Measurements from ENCODE around the gene LY6G5C. TPM values are rescaled to one million over a fixed set of nuclear protein-coding genes. Genes with fewer than 3 reads are reported as not detected.

LY6G5C gene
- total and polyA plus RNA-seq, 9 of the 15 experiments (the other 6 are each of a cell fraction or from before 2014, with no cell fraction given) = 0.10 to 0.67 (median 0.46) TPM; not detected in 4

- CTCF ChIA-PET (ENCODE audit: low intra/inter-chr PET ratio) = no interaction called here
Measured at GRCh38 chr6:31719001-31719400, 38.1 kb upstream of the LY6G5C start.

DNA sequence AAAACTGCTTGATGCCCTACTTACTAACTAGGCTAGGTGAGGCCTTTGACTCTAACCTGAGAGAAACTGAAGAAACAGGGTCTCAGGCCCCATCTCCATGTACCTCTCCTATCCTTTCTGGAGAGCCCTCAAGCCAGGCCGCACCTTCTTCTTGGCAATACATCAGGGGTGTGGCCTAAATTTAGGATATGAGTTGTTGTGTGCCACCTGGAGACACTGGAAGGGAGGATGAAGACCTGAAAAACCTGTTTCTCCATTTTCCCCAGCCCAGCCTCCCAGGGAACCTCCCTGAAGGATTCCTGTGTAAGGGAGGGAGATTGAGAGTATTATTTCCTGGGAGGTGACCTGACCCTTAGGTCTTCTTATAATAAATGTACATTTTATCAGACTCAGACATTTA lies 37.4 kb upstream of the LY6G5C start:
- CTCF ChIA-PET (ENCODE audit: low intra/inter-chr PET ratio) = interaction anchor here (0.6 kb wide), 1 partner anchor 38 kb away, joined by 3 read pairs; the partner anchor contains the start of gene LY6G5C
- in situ Hi-C loops (cut with MboI) = no loop called here

More at GRCh38 chr6:31719001-31719400, 38.1 kb upstream of the LY6G5C start:
- Histone ChIP-seq H3K4me2 (ENCODE audit: insufficient read depth, low read length) (no peak overlapping the region), H3K27me3 (ENCODE audit: control insufficient read depth in 2 of 2, insufficient read depth in 2 of 2, low read length in 2 of 2) (no peaks in the 10 kb centered on the region), H3K4me3 (no peak overlapping the region), H3K36me3 (ENCODE audit: control insufficient read depth, insufficient read depth, low read length) (no peaks in the 10 kb centered on the region), H3K9me3 (replicated peaks; ENCODE audit: control insufficient read depth, insufficient read depth, low read depth, low read length) (no peaks in the 10 kb centered on the region), H3K27ac (ENCODE audit: extremely low read depth, low read depth, low read length) (no peak overlapping the region), H3K4me1 (replicated peaks in 1 of 2; ENCODE audit: control insufficient read depth in 2 of 2, insufficient read depth in 2 of 2, low read length in 2 of 2) (peaks cover 21 to 23% of the 10 kb centered on the region in 2 experiments; a peak in 4 of 5 replicates), H3K9me1 (ENCODE audit: control insufficient read depth, insufficient read depth, low read length) (no peaks in the 10 kb centered on the region), H2AFZ (ENCODE audit: low read depth, low read length) (no peak overlapping the region), H3K79me2 (ENCODE audit: control insufficient read depth, insufficient read depth, low read length) (no peaks in the 10 kb centered on the region), H4K20me1 (replicated peaks; ENCODE audit: control insufficient read depth, insufficient read depth, low read length) (no peaks in the 10 kb centered on the region), H3K9ac (ENCODE audit: insufficient read depth in 1 of 2, low read depth in 2 of 2, low read length in 2 of 2) (peak overlapping the region in 1 of 2 experiments; percentile 69; a peak in 2 of 4 replicates)
- POLR2A ChIA-PET = interaction anchor here (0.5 to 15.0 kb wide), 6 partner anchors 7 to 97 kb away, joined by 3 to 223 read pairs (median 3); partner anchors contain the start of genes ABHD16A, CLIC1, HSPA1A and LY6G6D
- in situ Hi-C loops (cut with MboI) (no loop called here), intact Hi-C loops (cut with micrococcal nuclease) (no loop called here)
- no TSS peak for BruUV-seq (replicated peaks)
- DNase-seq (ENCODE audit: extremely low read depth in 1 of 4, low spot score in 3 of 4) (no peak), ATAC-seq (no peak), FAIRE-seq (no peak)
- WGBS (ENCODE audit: insufficient coverage, low coverage, missing lambda C conversion rate) = 52% methylated on average over 6 of the region's 6 CpGs
- TF ChIP-seq TCF7L2 (IDR thresholded peaks at IDR 0.05; ENCODE audit: low read depth, low read length) (no peak), GABPB1 (CRISPR knock-in tag; IDR thresholded peaks at IDR 0.05) (0 out of 2 replicates have a peak, but pooled peaks have one; percentile 33)

More for the DNA sequence above, 37.4 kb upstream of the LY6G5C start:
- H3K4me3 ChIP-seq = no peak overlapping the region
- H3K4me2 ChIP-seq (ENCODE audit: insufficient read depth, low read length) = no peak overlapping the region
- H3K9me1 ChIP-seq (ENCODE audit: control insufficient read depth, insufficient read depth, low read length) = no peaks in the 10 kb centered on the region
- no peaks in the 10 kb centered on the region for H3K36me3 ChIP-seq (ENCODE audit: control insufficient read depth, insufficient read depth, low read length)
- no TSS peak for BruUV-seq (replicated peaks)
- POLR2A ChIA-PET = interaction anchor here (0.8 to 15.0 kb wide), 4 partner anchors 6 to 18 kb away, joined by 3 to 223 read pairs (median 11); partner anchors contain the start of genes ABHD16A, CLIC1, LY6G6D and LY6G6F
- no peaks in the 10 kb centered on the region for H3K79me2 ChIP-seq (ENCODE audit: control insufficient read depth, insufficient read depth, low read length)
- no peak overlapping the region for H3K27ac ChIP-seq (ENCODE audit: extremely low read depth, low read depth, low read length)
- no peak overlapping the region for H2AFZ ChIP-seq (ENCODE audit: low read depth, low read length)
- H3K9ac ChIP-seq (ENCODE audit: insufficient read depth in 1 of 2, low read depth in 2 of 2, low read length in 2 of 2) = no peak overlapping the region
- FAIRE-seq (no peak), DNase-seq (ENCODE audit: extremely low read depth in 1 of 4, low spot score in 3 of 4) (no peak), ATAC-seq (no peak)
- intact Hi-C loops (cut with micrococcal nuclease) = no loop called here
- peaks cover 22 to 24% of the 10 kb centered on the region in 2 experiments for H3K4me1 ChIP-seq (replicated peaks in 1 of 2; ENCODE audit: control insufficient read depth in 2 of 2, insufficient read depth in 2 of 2, low read length in 2 of 2)
- no peaks in the 10 kb centered on the region for H3K27me3 ChIP-seq (ENCODE audit: control insufficient read depth in 2 of 2, insufficient read depth in 2 of 2, low read length in 2 of 2)
- no peaks in the 10 kb centered on the region for H3K9me3 ChIP-seq (replicated peaks; ENCODE audit: control insufficient read depth, insufficient read depth, low read depth, low read length)
- H4K20me1 ChIP-seq (replicated peaks; ENCODE audit: control insufficient read depth, insufficient read depth, low read length) = no peaks in the 10 kb centered on the region
- 39% methylated on average over 1 of the region's 1 CpG for WGBS (ENCODE audit: insufficient coverage, low coverage, missing lambda C conversion rate)
- TF ChIP-seq TBL1XR1 (IDR thresholded peaks at IDR 0.05; ENCODE audit: low read length in 2 of 2) (0 out of 4 replicates have a peak, but pooled peaks of 1 of the 2 experiments have one; percentile 10), KLF10 (CRISPR knock-in tag; IDR thresholded peaks at IDR 0.05) (no peak)
